OCI-LY1 (cell line): ENCODE data around the gene PLCB2.

ENCODE experiments used
- CTCF ChIP-seq: fragments of 200-600 bp; sonication (generic), shearing (Covaris generic); IDR thresholded peaks from 2 replicates; pipeline ENCODE4 v1.5.1; 2017; ENCODE audit warnings: mild to moderate bottlenecking, antibody characterized with exemption, low read length, moderate library complexity, mixed read lengths
- EZH2 ChIP-seq: fragments of 200-600 bp; sonication (generic), shearing (Covaris generic); IDR thresholded peaks from 2 replicates; pipeline ENCODE4 v1.8.0; 2017; ENCODE audit warnings: borderline replicate concordance, mixed run types, mild to moderate bottlenecking, antibody characterized with exemption, low read length, moderate library complexity, mixed read lengths

DNA sequence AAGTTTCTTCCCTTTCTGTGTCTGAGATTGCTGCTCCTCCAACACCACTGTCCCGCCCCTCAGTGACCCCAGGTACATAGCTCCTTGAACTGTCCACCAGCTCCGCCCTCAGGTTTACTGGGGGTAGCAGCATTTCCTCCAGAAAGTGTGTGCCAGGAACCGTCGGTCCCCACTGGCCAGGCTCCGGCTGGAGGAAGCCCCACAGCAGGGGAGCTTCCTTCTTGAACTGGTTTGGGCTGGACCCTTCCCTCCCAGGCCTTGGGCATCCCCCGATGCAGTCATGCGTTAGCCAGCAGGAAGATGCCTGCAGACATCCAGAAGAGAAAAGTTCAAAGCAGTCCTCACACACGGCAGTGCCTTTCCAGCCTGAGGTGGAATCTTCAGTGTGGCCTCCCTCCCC lies 49.2 kb downstream of the PLCB2 start:
- TF ChIP-seq CTCF: no peak
- no peak for TF ChIP-seq EZH2
